T-cell (primary cell): Measurements from ENCODE around the gene AXL. TPM values are rescaled to one million over a fixed set of nuclear protein-coding genes. Genes with fewer than 3 reads are reported as not detected.
A peak's percentile ranks its signal among the peaks of the same experiment; 100 is the strongest.

ENCODE experiments used
- ATAC-seq, 4 experiments: fragments of 200-7000 bp in 3 of 4; fragments of 150-1000 bp in 1 of 4; cut with Tn5 transposase; replicated peaks in 1 of 4; 1 replicate in 3 of 4; 2 replicates in 1 of 4; pipeline ENCODE4 v1.10.0; 2021; ENCODE audit warnings: moderate library complexity in 3 of 4, mild to moderate bottlenecking in 2 of 4, moderate number of reproducible peaks in 1 of 4
- CTCF ChIA-PET, 2 donors: fragments of 300-600 bp; sonication (Branson Sonifier 250); formaldehyde crosslinking; loops; one replicate each; lab custom pipeline; 2022; ENCODE audit warnings: antibody characterized with exemption in 2 of 2; lab: Charles Lee
- POLR2A ChIA-PET, 2 donors: fragments of 300-600 bp; sonication (Branson Sonifier 250); formaldehyde crosslinking; loops; one replicate each; lab custom pipeline; 2022; ENCODE audit warnings: antibody characterized with exemption in 2 of 2; lab: Charles Lee
- DNase-seq, 35 experiments: peaks; one replicate each; pipeline versions ENCODE4 v3.0.0 to v3.0.0-alpha.2; 2013 to 2023
- H3K27ac ChIP-seq: one replicate; pipeline ENCODE4 v1.5.1; 2013; ENCODE audit warnings: low read length
- H3K27me3 ChIP-seq, 2 experiments: replicated peaks in 1 of 2; 1 replicate in 1 of 2; 2 replicates in 1 of 2; pipeline versions ENCODE4 v1.6.1 to v1.7.0; 2013; ENCODE audit warnings: low read length in 1 of 2, mixed read lengths in 1 of 2; ENCODE audit not compliant: control insufficient read depth in 2 of 2, insufficient read depth in 2 of 2; ENCODE audit errors: extremely low read depth in 1 of 2
- H3K36me3 ChIP-seq, 2 donors: 1 replicate in 1 of 2; 2 replicates in 1 of 2; pipeline versions ENCODE4 v1.6.1 to v1.7.0; 2013; ENCODE audit warnings: low read length in 1 of 2; ENCODE audit not compliant: control insufficient read depth in 2 of 2, insufficient read depth in 1 of 2; ENCODE audit errors: extremely low read depth in 1 of 2
- H3K4me1 ChIP-seq, 2 experiments: 1 replicate in 1 of 2; 2 replicates in 1 of 2; pipeline versions ENCODE4 v1.6.1 to v1.7.0; 2013; ENCODE audit warnings: low read length in 2 of 2, mixed read lengths in 1 of 2; ENCODE audit not compliant: insufficient read depth in 2 of 2, control insufficient read depth in 1 of 2; ENCODE audit errors: extremely low read depth in 1 of 2
- H3K4me3 ChIP-seq, 2 donors: 1 replicate in 1 of 2; 2 replicates in 1 of 2; pipeline versions ENCODE4 v1.5.1 to v1.7.0; 2013; ENCODE audit warnings: mild to moderate bottlenecking in 2 of 2, low read length in 1 of 2, moderate library complexity in 1 of 2; ENCODE audit not compliant: control insufficient read depth in 1 of 2; ENCODE audit errors: extremely low read depth in 1 of 2
- H3K9me3 ChIP-seq: 2 replicates; pipeline ENCODE4 v1.7.0; 2013
- H3K27ac Mint-ChIP-seq, 2 donors: one replicate each; pipeline ENCODE4 v1.8.0; 2020 to 2021; ENCODE audit warnings: mild to moderate bottlenecking in 2 of 2, mixed read lengths in 2 of 2
- H3K27me3 Mint-ChIP-seq, 2 donors: one replicate each; pipeline ENCODE4 v1.8.0; 2021 to 2022; ENCODE audit warnings: mixed read lengths in 2 of 2
- H3K36me3 Mint-ChIP-seq: one replicate; pipeline ENCODE4 v1.8.0; 2021; ENCODE audit warnings: mixed read lengths
- H3K4me1 Mint-ChIP-seq, 3 donors: one replicate each; pipeline ENCODE4 v1.8.0; 2020 to 2022; ENCODE audit warnings: mixed read lengths in 3 of 3, mild to moderate bottlenecking in 1 of 3
- H3K4me3 Mint-ChIP-seq, 3 donors: one replicate each; pipeline ENCODE4 v1.8.0; 2020 to 2022; ENCODE audit warnings: mild to moderate bottlenecking in 3 of 3, mixed read lengths in 3 of 3, moderate library complexity in 3 of 3
- H3K9me3 Mint-ChIP-seq, 3 donors: one replicate each; pipeline ENCODE4 v1.8.0; 2020 to 2022; ENCODE audit warnings: mixed read lengths in 3 of 3
- WGBS: methylation state at CpG from one replicate; pipeline ENCODE4 v1.1.5; 2013; ENCODE audit warnings: missing lambda C conversion rate; ENCODE audit not compliant: insufficient coverage; 5-methylcytosine and 5-hydroxymethylcytosine counted together
- total RNA-seq, 35 experiments: library from RNA in 6 of 35; stranded (reverse) in 6 of 35; fragments of 120-200 nt in 1 of 35; gene quantifications; one replicate each; pipeline versions ENCODE4 v1.2.1 to v1.2.4 and lab custom pipeline; 2013 to 2026

Gene AXL
- total RNA-seq, 5 donors from 2014 or later (not counting 1 experiment from before 2014, with no cell fraction given), result 0.16 to 0.70 (median 0.47) TPM; not detected in 2

- no peaks in the 10 kb centered on the region for H3K9me3 Mint-ChIP-seq
- H3K27ac Mint-ChIP-seq, result peak overlapping the region; percentile 96 to 99
- CTCF ChIA-PET, result interaction anchor here (1.2 to 2.4 kb wide), 3 partner anchors 9 to 95 kb away, joined by 4 to 9 read pairs (median 7); no protein-coding TSS in a partner anchor
- Histone ChIP-seq H3K4me3 (no peak overlapping the region), H3K27me3 (no peaks in the 10 kb centered on the region), H3K4me1 (peaks cover 44 to 79% of the 10 kb centered on the region in 2 experiments), H3K27ac (peak overlapping the region; percentile 97), H3K9me3 (no peaks in the 10 kb centered on the region), H3K36me3 (peaks cover 8 to 87% of the 10 kb centered on the region in 2 donors)
- peaks cover 96 to 100% (median 97%) of the 10 kb centered on the region in 3 donors for H3K4me1 Mint-ChIP-seq
- peaks cover 79% of the 10 kb centered on the region for H3K36me3 Mint-ChIP-seq
- 74% methylated on average over 8 of the region's 10 CpGs for WGBS
- H3K4me3 Mint-ChIP-seq, result peak overlapping the region in 1 of 3 donors; percentile 48
- ATAC-seq (no peak), DNase-seq (peak in 1 of 35 experiments; percentile 25)
- no peaks in the 10 kb centered on the region for H3K27me3 Mint-ChIP-seq
- POLR2A ChIA-PET, result interaction anchor here (0.6 to 2.8 kb wide), 3 partner anchors 35 to 511 kb away, joined by 3 to 14 read pairs (median 4); partner anchors contain the start of gene HNRNPUL1 (in 1 of the 2)
Measured at GRCh38 chr19:41299046-41299754, 80.2 kb downstream of the AXL start.

- Histone ChIP-seq H3K36me3 (peaks cover 8 to 87% of the 10 kb centered on the region in 2 donors), H3K4me1 (peaks cover 48 to 84% of the 10 kb centered on the region in 2 experiments), H3K27ac (peak overlapping the region; percentile 97), H3K27me3 (no peaks in the 10 kb centered on the region), H3K9me3 (no peaks in the 10 kb centered on the region), H3K4me3 (no peak overlapping the region)
- H3K27me3 Mint-ChIP-seq, result no peaks in the 10 kb centered on the region
- peaks cover 97 to 100% (median 98%) of the 10 kb centered on the region in 3 donors for H3K4me1 Mint-ChIP-seq
- peak overlapping the region; percentile 96 to 99 for H3K27ac Mint-ChIP-seq
- no peaks in the 10 kb centered on the region for H3K9me3 Mint-ChIP-seq
- WGBS, result 25% methylated on average over 4 of the region's 4 CpGs
- DNase-seq (peak in 31 of 35 experiments; percentile 24 to 79 (median 53)), ATAC-seq (peak in 2 of 4 experiments; percentile 19 to 22)
- CTCF ChIA-PET, result interaction anchor here in 1 of 2 donors (2.4 kb wide), 1 partner anchor 9 kb away, joined by 9 read pairs; no protein-coding TSS in a partner anchor
- peaks cover 79% of the 10 kb centered on the region for H3K36me3 Mint-ChIP-seq
- POLR2A ChIA-PET, result interaction anchor here in 1 of 2 donors (0.6 kb wide), 1 partner anchor 511 kb away, joined by 4 read pairs; no protein-coding TSS in a partner anchor
- H3K4me3 Mint-ChIP-seq, result peak overlapping the region in 2 of 3 donors; percentile 13 to 48
Measured at GRCh38 chr19:41299755-41300089, 80.7 kb downstream of the AXL start.

- H3K27me3 ChIP-seq, result no peaks in the 10 kb centered on the region
- ChIA-PET CTCF (interaction anchor here in 1 of 2 donors (0.6 to 2.8 kb wide), 2 partner anchors 37 to 119 kb away, joined by 4 to 18 read pairs; partner anchors contain the start of gene HNRNPUL1), POLR2A (interaction anchor here in 1 of 2 donors (1.2 kb wide), 1 partner anchor 37 kb away, joined by 10 read pairs; the partner anchor contains the start of gene HNRNPUL1)
- DNase-seq (no peak), ATAC-seq (no peak)
- H3K9me3 Mint-ChIP-seq, result no peaks in the 10 kb centered on the region
- 100% methylated on average over 1 of the region's 6 CpGs for WGBS
- H3K36me3 Mint-ChIP-seq, result peaks cover 79% of the 10 kb centered on the region
- H3K4me1 Mint-ChIP-seq, result peaks cover 98 to 100% (median 99%) of the 10 kb centered on the region in 3 donors
- peaks cover 56 to 93% of the 10 kb centered on the region in 2 experiments for H3K4me1 ChIP-seq
- peak overlapping the region; percentile 97 for H3K27ac ChIP-seq
- H3K27ac Mint-ChIP-seq, result peak overlapping the region; percentile 96 to 99
- peaks cover 8 to 87% of the 10 kb centered on the region in 2 donors for H3K36me3 ChIP-seq
- H3K9me3 ChIP-seq, result no peaks in the 10 kb centered on the region
- no peaks in the 10 kb centered on the region for H3K27me3 Mint-ChIP-seq
- H3K4me3 ChIP-seq, result no peak overlapping the region
- peak overlapping the region in 1 of 3 donors; percentile 48 for H3K4me3 Mint-ChIP-seq
Measured at GRCh38 chr19:41300555-41300954, 81.5 kb downstream of the AXL start.

- DNase-seq (peak; percentile 50 to 86 (median 72)), ATAC-seq (peak; percentile 48 to 65 (median 60))
- Histone ChIP-seq H3K36me3 (peaks cover 4 to 77% of the 10 kb centered on the region in 2 donors), H3K27ac (peak overlapping the region; percentile 97), H3K9me3 (no peaks in the 10 kb centered on the region), H3K4me3 (peak overlapping the region in 1 of 2 donors; percentile 30), H3K4me1 (peaks cover 72 to 96% of the 10 kb centered on the region in 2 experiments), H3K27me3 (no peaks in the 10 kb centered on the region)
- ChIA-PET CTCF (interaction anchor here (0.6 to 2.8 kb wide), 7 partner anchors 11 to 640 kb away, joined by 3 to 18 read pairs (median 3); partner anchors contain the start of gene HNRNPUL1 (in 1 of the 2)), POLR2A (interaction anchor here (0.6 to 2.0 kb wide), 8 partner anchors 9 to 492 kb away, joined by 4 to 16 read pairs (median 6); partner anchors contain the start of genes HNRNPUL1 (in 2 of the 2) and B9D2 (in 1 of the 2))
- peaks cover 96 to 99% (median 98%) of the 10 kb centered on the region in 3 donors for H3K4me1 Mint-ChIP-seq
- no peaks in the 10 kb centered on the region for H3K27me3 Mint-ChIP-seq
- WGBS, result 22% methylated on average over 1 of the region's 21 CpGs
- peak overlapping the region; percentile 68 to 90 (median 77) for H3K4me3 Mint-ChIP-seq
- peaks cover 67% of the 10 kb centered on the region for H3K36me3 Mint-ChIP-seq
- H3K9me3 Mint-ChIP-seq, result no peaks in the 10 kb centered on the region
- peak overlapping the region; percentile 96 to 99 for H3K27ac Mint-ChIP-seq
Measured at GRCh38 chr19:41302624-41303351, 83.8 kb downstream of the AXL start.

- ATAC-seq (no peak), DNase-seq (peak in 8 of 35 experiments; percentile 27 to 58 (median 34))
- H3K27me3 ChIP-seq, result no peaks in the 10 kb centered on the region
- peaks cover 79 to 96% of the 10 kb centered on the region in 2 experiments for H3K4me1 ChIP-seq
- Mint-ChIP-seq H3K27ac (peak overlapping the region; percentile 96 to 99), H3K4me3 (peak overlapping the region; percentile 68 to 90 (median 77)), H3K4me1 (peaks cover 96 to 99% (median 98%) of the 10 kb centered on the region in 3 donors), H3K9me3 (no peaks in the 10 kb centered on the region), H3K36me3 (peaks cover 57% of the 10 kb centered on the region), H3K27me3 (no peaks in the 10 kb centered on the region)
- peak overlapping the region; percentile 97 for H3K27ac ChIP-seq
- H3K9me3 ChIP-seq, result no peaks in the 10 kb centered on the region
- POLR2A ChIA-PET, result interaction anchor here in 1 of 2 donors (0.8 to 2.0 kb wide), 3 partner anchors 16 to 100 kb away, joined by 4 to 16 read pairs (median 11); partner anchors contain the start of gene HNRNPUL1
- CTCF ChIA-PET, result interaction anchor here (0.6 to 1.6 kb wide), 2 partner anchors 12 to 101 kb away, joined by 3 read pairs; no protein-coding TSS in a partner anchor
- H3K4me3 ChIP-seq, result peak overlapping the region in 1 of 2 donors; percentile 29
- 77% methylated on average over 8 of the region's 14 CpGs for WGBS
- peaks cover 4 to 67% of the 10 kb centered on the region in 2 donors for H3K36me3 ChIP-seq
Measured at GRCh38 chr19:41303954-41304353, 84.9 kb downstream of the AXL start.
